ENCODE results near the gene DNAJB8.
A peak's percentile ranks its signal among the peaks of the same experiment; 100 is the strongest.

DNAJB8 gene

DNA sequence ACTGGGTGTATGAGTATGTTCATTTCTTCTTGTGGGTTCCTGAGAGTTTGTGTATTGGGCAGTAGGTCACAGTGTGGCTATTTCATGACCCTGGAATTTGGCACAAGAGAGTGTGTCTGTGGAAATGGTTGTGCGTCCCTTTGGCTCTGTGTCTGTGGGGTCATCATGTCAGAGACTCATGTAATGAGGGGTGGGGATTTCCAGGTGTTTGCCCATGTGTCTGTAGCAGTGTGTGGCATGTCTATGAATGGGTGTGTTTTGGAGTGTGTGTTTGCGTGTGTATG lies 27.6 kb upstream of the DNAJB8 start:
- no peak for DNase-seq (ENCODE audit: low read depth, low spot score)

DNA sequence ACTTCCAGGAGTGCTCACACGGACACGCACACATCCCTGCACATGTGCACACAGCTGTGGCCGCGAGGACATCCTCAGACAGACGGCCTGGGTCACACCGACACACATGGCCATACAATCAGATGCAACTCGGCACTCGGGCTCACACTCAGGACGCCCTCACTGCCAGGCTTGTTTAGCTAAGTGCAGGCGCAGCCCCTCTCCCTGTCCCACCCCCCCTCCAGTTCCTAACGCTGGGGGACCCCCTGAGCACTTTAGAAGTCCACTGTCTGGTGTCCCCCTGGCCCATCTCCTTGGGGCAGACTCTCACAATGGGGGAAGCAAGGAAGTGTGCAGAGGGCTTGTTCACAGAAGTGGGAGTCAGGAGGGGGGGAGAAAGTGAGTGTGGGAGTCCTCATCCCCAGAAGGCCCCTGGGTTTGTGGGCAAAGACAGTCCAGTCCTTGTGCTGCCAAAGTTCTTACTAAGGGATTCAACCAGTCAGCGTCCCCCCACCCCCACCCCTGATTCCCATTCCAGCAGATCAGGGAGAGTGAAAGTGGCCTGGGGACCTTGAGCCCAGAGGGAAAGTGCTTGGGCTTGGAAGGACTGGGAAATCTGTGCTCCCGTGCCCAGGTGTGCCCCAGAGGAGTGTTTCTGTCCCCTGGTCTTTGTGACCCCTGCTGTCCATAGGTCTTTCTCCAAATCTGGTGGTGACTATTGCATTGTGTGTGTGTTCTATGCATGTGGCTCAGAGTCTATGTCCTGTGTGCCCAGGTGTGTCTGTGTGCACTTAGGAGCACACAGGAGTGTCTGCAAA lies 27.1 kb upstream of the DNAJB8 start:
- DNase-seq (ENCODE audit: low read depth, low spot score): no peak

DNA sequence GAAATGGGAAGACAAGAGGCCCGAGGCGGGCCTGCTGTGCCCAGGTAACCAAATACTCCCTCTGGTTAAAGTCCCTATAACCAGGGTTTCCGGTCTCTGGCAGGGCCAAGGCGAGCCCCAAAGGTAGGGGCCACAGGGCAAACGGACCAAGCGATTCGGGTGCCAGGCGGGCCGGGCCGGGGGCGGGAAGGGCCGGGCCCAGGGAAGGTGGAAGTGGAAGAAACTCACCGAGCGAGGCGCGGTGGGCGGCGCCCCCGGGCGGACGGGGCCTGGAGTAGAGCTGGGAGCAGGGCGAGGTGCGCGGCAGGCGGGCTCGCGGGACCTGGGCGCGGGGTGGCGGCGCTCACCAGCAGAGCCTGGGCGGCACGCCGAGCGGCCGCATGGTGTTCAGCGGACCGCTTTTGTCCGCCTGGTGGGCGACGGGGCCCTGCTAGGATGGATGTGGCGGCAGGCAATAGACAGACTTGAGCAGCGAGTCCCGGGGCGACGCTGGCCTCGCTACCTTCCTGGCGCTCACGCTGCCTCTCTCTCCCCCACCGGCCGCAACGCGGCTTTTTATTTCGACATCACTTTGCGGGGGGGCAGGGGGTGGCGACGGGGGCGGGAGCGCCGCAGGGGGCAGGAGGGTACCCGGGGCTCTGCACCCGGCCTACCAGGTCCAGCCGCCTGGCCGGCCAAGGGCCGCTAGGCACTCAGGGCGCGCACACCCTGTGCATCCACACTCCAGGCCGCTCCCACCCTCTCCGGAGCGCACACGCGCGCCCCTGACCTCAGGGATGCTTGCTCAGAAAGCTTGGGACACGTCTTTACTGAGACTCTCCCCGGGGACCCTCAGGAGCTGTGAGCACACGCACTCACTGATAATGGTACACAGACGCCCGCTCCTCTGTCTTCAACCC lies 26.2 kb upstream of the DNAJB8 start, which contains the start of gene GATA2:
Gene GATA2 (minus strand): TSS at position 531 of the 899 bp plus-strand sequence. CDS start 6,170 bp downstream, outside the sequence.
- no peak for DNase-seq (ENCODE audit: low read depth, low spot score)

DNA sequence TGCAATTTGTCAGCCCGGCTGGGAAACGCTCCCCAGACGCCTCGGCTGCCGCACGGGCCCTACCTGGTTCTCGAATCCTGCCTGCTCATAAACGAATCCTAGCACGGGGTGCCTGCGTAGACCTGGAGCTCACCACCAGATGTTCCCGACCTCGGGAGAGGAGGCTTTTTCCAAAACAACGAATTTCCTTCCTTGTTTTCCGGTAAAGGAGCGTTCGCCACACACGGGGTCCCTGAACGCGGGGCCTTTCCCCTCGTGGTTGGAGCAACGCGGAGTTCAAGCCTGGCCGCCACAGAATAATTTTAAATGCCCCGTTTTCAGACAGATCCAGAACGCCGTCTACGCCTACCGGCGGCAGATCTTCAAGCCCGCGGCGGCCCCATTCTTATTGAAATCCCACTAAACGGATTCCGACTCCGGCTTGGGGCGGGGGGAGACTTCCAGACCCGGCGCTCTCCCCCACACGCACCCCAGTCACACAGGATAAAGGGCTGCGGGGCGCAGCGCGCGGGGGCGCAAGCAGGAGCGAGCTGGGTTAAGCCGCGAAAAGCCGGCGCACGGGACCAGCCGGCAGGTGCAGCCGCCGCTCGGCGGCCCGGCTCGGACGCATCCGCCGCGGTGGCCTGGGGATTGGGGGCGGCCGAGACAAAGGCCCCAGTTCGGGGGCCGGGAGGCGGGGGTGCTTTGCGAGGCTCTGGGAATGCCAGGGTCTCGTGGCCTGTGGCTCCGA lies 25.4 kb upstream of the DNAJB8 start:
- DNase-seq (ENCODE audit: low read depth, low spot score): peak; percentile 34

DNA sequence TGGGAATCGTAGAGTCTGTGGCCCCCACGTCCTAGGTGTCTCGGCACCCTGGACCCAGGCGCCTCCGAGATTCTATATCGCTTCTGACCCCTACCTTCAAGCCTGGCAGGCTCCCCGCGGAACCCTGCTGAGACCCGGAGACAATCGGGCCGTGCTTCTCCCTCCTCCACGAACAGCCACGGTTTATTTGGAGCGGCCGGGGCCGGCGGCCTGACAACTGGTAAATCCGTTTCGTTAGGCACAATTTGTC lies 24.9 kb upstream of the DNAJB8 start:
- DNase-seq (ENCODE audit: low read depth, low spot score): no peak

DNA sequence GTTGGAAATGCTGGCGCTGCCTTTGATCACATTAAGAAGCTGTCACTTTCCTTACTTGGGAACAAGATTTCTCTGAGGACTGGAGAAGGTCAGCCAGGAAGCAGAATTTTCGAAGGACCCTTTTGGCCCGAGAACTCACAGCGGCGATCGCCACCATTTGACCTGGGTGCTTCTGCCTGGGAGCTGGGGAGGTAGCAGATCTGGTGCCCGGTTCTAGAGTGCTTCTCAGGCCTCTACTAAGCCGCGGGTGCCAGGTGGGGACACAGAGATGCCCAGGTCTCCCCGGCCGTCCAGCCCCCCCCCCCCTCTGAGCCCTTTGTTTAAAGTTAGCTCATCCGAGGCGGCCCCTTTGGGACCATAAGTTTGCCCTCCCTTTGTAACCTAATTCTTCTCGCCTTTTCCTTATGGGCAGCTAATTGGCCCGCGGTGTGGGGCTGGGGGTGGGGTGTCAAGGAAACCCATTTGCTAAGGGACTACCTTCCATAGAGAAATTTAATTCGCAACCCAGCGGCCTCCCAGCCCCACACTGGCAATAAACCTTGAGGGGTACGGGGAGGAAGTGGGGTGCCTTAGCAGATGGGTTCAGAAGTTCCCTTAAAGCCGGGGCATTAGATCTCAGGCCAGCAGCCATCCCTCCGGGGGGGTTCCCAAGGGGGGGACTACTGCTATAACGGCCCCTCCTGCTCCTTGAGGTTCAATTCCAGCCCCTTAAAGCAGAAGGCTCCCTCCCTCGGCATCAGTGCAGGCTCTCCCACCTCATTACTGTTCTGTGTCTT lies 24.4 kb upstream of the DNAJB8 start:
- DNase-seq (ENCODE audit: low read depth, low spot score): no peak

DNA sequence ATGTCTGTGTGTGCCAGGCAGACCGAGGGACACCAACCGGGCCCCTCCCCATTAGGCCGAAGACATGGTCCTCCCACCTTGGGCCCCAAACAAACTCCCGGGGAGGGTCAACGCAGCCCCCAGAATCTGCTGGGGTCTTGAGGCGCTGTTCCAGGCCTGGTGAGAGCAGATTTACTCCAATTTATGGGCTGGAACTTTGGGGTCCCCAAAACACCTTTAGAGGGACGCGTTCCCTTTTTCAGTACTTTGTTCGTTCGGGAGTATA lies 23.9 kb upstream of the DNAJB8 start:
- DNase-seq (ENCODE audit: low read depth, low spot score): no peak

DNA sequence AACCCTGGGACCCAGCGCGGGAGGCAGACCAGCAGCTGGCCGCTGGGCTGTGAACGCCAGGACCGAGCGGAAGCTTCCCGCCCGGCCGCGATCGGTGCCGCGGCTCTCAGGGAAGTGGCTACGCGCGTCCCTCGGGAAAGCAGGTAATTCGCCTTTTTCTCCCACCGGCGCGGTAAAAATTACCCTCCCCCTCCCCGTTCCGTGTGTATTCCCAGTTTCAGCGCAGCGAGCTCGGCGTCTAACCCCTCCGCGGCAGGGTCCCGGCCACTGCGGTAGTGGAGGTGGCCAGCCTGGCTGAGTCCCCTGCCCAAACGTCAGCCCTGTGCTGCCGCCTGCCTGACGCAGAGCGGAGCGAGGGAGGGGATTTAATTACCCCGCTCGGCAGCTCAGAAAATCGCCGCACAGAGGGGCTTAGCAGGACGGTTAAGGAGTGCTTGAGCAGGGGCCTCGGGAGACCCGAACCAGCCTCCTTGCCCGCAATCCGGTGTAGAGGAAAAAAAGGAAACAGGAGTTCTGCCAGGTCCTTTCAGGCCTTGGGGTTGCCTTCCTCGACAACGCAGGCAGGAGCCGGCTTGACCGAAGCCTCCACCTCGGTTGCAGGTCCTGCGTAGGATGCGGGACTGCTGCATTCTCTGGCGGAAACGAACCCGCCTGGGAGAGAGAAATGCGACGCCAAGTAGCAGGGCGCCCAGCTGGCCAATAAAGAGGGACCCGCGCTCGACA lies 23.4 kb upstream of the DNAJB8 start:
- no peak for DNase-seq (ENCODE audit: low read depth, low spot score)

DNA sequence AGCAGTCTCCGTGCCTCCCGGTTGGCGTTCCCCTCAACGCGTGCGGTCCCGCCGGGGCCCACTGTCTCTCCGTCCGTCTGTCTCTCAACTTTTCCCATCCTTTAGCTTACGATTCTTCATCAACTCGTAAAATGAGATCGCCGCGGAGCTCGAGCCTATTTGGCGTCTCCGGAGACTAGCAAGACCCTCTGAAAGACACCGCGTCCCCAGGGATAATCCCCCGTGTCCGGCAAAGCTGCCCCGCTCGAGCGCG lies 22.9 kb upstream of the DNAJB8 start:
- no peak for DNase-seq (ENCODE audit: low read depth, low spot score)

DNA sequence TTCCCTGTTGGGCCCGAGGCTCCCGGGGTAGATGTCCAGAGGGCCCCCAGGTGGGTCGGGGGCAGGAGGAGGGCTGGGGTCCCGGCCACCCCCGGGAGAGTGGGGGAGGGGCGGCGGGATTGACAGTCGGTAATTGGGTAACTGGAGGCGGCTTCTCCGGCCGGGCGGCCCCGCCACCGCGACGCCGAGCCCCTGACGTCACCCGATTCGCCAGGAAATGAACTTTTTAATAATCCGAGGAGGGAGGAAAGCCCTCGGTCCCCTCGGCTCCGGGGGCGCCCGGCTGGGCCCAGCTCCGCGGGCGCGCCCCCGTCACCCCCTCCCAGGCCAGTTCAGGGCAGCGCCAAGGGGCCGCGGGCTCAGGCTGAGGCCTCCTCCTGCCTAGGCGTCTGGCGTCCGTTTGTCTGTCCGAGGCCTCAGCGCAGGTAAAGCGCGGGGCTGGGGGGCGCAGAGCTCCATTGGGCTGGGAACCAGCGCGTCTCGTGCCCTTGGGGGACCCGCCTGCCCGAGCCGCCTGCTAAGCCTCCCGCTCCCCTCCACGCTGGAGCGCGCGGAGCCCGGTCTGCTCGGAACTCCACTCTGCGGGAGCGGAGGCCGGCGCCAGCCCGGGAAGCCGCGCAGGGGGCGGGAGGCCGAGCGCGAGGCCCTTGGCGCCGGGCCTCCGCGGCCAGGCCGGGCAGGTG lies 22.4 kb upstream of the DNAJB8 start:
- DNase-seq (ENCODE audit: low read depth, low spot score): no peak

DNA sequence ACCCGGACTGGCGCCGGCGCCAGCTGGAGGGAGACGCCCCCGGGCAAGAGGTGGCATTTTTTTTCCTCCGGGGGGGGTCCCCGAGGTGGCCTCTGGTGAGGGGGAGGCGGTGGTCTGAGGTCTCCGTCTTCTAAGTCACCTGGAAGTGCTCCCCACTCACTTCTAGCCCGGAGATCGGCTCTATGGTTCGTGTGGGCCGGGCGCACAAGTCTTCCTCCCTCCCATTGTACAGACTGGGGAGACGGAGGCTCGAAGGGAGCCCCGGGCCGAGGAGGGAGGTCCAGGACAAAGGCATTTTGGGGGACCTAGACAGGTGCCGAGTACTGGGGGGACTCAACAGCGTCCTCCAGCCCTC lies 21.9 kb upstream of the DNAJB8 start:
- DNase-seq (ENCODE audit: low read depth, low spot score): no peak

DNA sequence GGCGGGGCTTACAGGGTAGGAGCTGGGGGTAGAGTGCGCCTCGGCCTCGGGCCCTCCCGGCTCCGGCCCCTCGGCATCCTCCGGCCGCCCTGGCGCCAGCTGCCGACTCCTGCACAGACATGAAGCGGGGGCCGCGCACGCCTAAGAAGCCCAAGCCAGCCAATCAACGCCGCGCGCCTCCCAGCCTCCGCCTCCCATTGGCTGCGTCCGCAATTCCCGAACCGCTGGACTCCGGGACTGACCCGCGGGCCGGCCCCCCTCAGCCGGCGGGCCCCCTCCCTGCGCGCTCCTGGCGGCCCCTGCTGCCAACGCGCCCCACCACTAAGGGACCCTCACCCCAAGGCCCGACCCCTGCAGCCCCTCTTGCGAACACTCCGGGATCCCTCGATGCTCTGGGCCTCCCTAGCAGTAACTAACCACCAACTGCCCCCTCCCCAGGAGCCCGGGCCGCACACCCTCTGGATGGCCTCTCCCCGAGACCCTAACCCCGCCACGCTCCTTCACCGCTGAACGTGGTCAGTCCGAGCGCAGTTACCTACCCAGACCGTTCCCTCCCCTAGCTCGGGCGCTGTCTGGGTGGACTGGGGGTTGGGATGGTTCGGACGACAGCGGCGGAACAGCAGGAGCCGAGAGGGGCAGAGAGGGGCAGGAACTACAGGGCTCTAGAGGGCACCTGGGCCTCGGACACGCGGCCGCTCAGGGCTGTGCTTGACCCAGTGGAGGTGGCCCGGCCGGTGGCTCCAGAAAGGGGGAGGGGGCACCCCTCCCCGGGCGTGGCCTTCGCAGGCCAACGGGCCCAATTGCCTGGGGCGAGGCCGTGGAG lies 21.3 kb upstream of the DNAJB8 start:
- DNase-seq (ENCODE audit: low read depth, low spot score): no peak

DNA sequence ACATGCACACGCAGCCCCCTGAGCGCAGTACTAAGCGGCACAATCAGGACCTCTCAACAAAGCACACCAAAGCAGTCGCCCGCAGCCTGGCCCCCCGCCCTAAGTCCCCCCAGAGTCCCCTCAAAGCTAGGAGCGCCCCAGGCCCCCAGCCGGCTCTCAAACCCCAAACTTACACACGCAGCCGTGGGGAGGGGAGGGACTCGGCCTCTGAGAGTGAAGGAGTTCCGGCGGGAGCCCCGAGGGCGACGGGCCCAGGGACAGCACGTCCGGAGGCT lies 20.8 kb upstream of the DNAJB8 start:
- no peak for DNase-seq (ENCODE audit: low read depth, low spot score)

DNA sequence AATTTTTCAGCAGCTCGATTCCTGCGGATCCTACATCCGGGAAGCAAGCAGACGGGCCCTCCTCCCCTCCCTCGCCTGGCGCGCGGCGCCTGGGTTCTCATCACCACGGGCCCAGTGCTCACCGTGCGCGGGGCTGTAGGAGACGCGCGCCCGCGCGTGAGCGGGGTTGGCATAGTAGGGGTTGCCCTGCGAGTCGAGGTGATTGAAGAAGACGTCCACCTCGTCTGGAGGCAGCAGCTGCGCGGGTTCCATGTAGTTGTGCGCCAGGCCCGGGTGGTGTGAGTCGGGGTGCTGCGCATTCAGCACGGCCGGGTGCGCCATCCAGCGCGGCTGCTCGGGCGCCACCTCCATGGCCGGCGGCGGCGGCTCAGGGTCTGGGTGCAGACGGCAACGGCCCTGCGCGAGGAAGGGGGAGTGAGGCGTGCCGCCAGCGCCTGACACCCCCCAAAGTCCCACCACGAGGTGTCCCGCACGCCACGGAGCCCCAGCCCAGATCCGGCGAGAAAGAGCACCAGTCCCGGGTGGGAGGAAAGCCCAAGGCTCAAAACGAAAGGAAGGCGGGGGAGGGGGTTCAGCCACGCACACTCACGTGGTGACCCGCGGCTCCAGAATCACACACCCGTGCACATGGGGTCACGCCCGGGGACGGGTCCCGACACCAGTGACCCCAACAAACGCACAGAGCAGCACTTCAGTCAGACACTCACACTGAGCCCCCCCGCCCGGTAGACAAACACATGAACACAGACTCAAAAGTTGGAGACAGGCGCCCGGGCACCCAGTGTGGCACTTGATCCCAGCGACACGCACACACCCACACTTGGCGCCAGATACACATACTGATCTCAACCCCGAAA lies 20.2 kb upstream of the DNAJB8 start:
- DNase-seq (ENCODE audit: low read depth, low spot score): no peak

DNA sequence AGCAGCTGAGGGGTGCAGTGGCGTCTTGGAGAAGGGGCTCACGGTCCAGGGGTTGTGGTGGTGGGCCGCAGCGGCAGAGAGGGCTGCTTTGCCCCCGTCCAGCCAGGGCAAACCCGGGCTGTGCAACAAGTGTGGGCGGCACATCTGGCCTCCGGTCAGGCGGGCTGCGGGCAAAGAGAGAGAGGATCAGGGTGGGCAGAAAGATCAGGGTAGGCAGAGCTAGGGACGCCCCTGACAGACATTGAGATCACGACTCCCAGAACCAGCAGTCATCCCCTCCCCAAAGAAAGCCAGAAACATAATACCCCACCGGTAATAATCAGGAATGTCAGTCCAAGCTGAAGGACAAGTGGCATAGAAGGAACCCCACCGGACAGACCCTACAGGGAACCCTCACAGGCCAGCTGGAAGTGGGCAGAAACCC lies 19.5 kb upstream of the DNAJB8 start:
- DNase-seq (ENCODE audit: low read depth, low spot score): no peak

DNA sequence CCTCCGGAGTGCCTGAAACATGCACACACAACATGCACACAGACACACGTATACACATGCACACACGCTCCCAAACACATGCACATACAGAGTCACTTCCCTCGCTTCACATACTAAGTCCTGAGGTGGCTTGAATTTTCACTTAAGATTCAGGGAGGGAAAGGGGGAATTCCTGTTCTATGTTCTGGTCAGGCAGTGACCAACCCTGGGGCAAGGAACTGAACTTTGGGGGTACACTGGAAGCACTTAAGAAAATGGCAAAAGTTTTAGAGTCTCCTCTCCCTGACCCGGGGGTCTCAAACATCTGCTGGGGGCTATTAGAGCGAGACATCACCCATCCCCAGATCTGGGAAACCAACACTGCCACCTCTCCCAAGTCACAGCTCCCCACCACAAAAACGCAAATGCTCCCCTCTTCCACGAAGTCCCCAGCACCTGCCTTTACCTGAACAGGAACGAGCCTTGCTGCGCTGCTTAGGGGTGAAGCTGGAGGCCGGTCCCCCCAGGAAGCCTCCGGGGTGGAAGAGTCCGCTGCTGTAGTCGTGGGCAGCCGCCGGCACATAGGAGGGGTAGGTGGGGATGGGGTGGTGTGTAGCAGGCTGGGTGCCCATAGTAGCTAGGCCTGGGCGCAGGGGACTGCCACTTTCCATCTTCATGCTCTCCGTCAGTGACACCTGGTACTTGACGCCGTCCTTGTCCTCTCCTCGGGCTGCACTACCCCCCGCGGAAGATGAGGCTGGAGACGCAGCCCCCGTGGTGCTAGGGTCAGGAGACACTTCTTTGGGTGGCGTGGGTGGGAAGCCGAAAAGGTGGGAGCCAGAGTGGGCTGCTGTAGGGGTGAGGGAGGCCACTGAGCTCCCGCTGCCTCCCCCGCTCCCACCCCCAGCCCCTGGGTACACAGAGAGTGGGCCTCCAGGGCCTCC lies 18.9 kb upstream of the DNAJB8 start:
- DNase-seq (ENCODE audit: low read depth, low spot score): no peak

DNA sequence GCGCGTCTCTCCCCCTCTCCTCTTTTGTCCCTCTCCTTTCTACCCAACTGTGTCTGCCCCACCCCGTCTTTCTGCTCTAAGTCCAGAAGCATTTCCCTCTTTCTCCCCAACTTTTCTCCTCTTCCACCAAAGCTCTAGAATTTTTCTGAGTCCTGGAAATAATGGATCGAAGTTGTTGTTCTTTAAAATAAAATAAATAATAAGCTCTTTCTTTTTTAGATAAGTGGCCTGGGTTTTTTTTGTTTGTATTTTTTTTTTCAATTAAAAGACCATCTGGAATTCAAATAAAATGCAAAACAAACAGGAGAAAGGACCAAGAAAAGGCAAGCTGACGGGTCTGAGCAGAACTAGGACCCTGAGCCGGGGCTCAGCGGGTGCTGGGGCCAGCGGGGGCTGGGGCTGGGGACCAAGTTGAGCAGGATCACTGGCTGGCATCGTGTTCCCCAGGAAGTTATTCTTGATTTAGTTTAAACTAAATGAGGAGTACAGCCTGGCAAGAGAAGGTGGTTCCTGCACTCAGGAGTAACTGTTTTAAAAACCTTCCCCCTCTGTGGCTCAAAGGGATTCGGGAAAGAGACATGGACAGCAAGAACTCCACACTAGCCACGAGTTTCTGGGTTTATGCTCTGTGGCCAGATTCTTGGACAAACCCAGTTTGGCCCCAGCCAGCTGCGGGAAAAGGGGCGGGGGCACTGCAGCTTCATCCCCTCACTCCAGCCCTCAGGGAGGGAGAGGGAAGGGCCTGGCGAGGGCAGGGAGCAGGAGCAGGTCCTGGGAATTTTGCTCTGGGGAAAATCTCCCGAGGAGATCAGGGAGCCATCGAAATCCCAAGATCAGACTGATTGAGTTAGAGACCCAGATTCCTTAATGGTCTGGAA lies 18.0 kb upstream of the DNAJB8 start:
- DNase-seq (ENCODE audit: low read depth, low spot score): no peak
